PFSK-1 (cell line): ENCODE data around the gene ABCB8.

Experiments
- FOXP2 ChIP-seq: optimal IDR thresholded peaks from 2 replicates; pipeline ENCODE3; 2011; ENCODE audit warnings: borderline replicate concordance, control low read depth, inconsistent platforms; ENCODE audit not compliant: insufficient read depth; ENCODE audit errors: extremely low read length, extremely low read depth
- POLR2AphosphoS5 ChIP-seq: IDR thresholded peaks from 2 replicates; pipeline ENCODE4 v1.6.1; 2012; ENCODE audit warnings: low read depth, mild to moderate bottlenecking, control low read depth, low read length, moderate library complexity
- TAF1 ChIP-seq: IDR thresholded peaks from 2 replicates; pipeline ENCODE4 v1.6.1; 2012; ENCODE audit warnings: low read length, control low read depth, borderline replicate concordance; ENCODE audit not compliant: insufficient read depth
- TF ChIP-seq, protein P1 (sequence below), 2 experiments: IDR thresholded peaks; 2 replicates each; pipeline versions ENCODE4 v1.6.1 to v1.8.0; 2011 to 2012; ENCODE audit warnings: low read depth in 2 of 2, low read length in 2 of 2, control low read depth in 1 of 2, inconsistent platforms in 1 of 2, mild to moderate bottlenecking in 1 of 2, moderate library complexity in 1 of 2; ENCODE audit not compliant: insufficient read depth in 1 of 2

DNA sequence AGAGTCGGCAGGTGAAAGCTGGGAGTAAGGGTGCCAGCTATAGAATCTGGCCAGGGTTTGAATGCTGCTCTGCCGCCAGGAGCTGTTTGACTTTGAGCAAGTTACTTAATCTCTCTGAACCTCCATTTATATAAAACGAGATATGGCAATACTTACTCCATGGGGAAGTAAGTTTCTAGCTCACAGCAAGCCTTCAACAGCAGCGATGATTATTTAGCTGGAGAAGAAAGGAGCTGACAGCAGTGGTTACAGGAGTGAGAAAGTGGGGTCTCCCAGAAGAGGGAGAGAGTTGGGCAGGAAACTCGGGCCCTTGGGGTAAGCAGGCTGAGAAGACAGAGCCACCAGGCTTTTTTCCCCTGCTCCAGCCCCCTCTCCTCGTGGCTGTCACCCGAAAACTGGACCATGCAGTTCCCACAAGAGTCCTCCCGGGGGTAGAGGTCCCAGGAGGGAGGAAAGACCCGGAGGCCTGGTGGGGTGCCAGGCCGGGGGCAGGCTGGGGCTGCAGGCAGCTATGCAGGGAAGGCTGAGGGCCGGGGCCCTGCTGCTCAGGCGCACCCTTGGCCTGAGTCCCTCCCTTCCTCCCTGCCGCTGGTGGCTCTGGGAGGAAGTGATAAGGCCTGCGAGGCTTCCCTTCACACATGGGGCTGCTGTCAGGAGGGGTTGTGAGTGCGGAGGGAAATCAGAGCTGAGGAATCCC, 34.0 kb upstream of the ABCB8 start:
- TF ChIP-seq TAF1 = no peak
- no peak for TF ChIP-seq POLR2AphosphoS5
- TF ChIP-seq, protein P1, sequence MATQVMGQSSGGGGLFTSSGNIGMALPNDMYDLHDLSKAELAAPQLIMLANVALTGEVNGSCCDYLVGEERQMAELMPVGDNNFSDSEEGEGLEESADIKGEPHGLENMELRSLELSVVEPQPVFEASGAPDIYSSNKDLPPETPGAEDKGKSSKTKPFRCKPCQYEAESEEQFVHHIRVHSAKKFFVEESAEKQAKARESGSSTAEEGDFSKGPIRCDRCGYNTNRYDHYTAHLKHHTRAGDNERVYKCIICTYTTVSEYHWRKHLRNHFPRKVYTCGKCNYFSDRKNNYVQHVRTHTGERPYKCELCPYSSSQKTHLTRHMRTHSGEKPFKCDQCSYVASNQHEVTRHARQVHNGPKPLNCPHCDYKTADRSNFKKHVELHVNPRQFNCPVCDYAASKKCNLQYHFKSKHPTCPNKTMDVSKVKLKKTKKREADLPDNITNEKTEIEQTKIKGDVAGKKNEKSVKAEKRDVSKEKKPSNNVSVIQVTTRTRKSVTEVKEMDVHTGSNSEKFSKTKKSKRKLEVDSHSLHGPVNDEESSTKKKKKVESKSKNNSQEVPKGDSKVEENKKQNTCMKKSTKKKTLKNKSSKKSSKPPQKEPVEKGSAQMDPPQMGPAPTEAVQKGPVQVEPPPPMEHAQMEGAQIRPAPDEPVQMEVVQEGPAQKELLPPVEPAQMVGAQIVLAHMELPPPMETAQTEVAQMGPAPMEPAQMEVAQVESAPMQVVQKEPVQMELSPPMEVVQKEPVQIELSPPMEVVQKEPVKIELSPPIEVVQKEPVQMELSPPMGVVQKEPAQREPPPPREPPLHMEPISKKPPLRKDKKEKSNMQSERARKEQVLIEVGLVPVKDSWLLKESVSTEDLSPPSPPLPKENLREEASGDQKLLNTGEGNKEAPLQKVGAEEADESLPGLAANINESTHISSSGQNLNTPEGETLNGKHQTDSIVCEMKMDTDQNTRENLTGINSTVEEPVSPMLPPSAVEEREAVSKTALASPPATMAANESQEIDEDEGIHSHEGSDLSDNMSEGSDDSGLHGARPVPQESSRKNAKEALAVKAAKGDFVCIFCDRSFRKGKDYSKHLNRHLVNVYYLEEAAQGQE (IDR thresholded peaks at IDR 0.05; ENCODE audit: insufficient read depth in 1 of 2, low read depth in 2 of 2, low read length in 2 of 2) = no peak
- no peak for TF ChIP-seq FOXP2
